ENCODE data around the gene PODNL1.

Gene PODNL1

GRCh38 chr19:13938301-13939064 is at the start of gene PODNL1:
PODNL1 (minus strand) TSS chr19:13938417; CDS start chr19:13938181, 236 bp downstream.
- Histone ChIP-seq H3K4me3 (no peak within 1 kb of the TSS), H3K27ac (no peak within 1 kb of the TSS), H3K4me2 (no peak within 1 kb of the TSS), H3K27me3 (no peaks in the 10 kb centered on the region), H3K9ac (no peak within 1 kb of the TSS), H3K4me1 (peaks cover 8% of the 10 kb centered on the region; the same call in 1 of the 2 replicates), H3K36me3 (no peaks in the 10 kb centered on the region), H3K9me3 (no peaks in the 10 kb centered on the region), H4K20me1 (no peaks in the 10 kb centered on the region)
- TF ChIP-seq Cebpa-rat (IDR thresholded peaks at IDR 0.05), result no peak

- Histone ChIP-seq H3K4me2 (peak overlapping the region; percentile 100), H4K20me1 (no peaks in the 10 kb centered on the region), H3K4me3 (peak overlapping the region; percentile 62), H3K4me1 (peaks cover 93% of the 10 kb centered on the region), H3K27ac (peak overlapping the region; percentile 98), H3K36me3 (peaks cover 22% of the 10 kb centered on the region), H3K9me3 (no peaks in the 10 kb centered on the region), H3K9ac (peak overlapping the region; percentile 83), H3K27me3 (no peaks in the 10 kb centered on the region)
- no peak for TF ChIP-seq Cebpa-rat (IDR thresholded peaks at IDR 0.05)
These were observed 49.1 kb upstream of the PODNL1 start for GRCh38 chr19:13987101-13987890.

- H3K4me3 ChIP-seq, result peak overlapping the region; percentile 62
These were observed 48.2 kb upstream of the PODNL1 start for GRCh38 chr19:13986348-13986904.

DNA sequence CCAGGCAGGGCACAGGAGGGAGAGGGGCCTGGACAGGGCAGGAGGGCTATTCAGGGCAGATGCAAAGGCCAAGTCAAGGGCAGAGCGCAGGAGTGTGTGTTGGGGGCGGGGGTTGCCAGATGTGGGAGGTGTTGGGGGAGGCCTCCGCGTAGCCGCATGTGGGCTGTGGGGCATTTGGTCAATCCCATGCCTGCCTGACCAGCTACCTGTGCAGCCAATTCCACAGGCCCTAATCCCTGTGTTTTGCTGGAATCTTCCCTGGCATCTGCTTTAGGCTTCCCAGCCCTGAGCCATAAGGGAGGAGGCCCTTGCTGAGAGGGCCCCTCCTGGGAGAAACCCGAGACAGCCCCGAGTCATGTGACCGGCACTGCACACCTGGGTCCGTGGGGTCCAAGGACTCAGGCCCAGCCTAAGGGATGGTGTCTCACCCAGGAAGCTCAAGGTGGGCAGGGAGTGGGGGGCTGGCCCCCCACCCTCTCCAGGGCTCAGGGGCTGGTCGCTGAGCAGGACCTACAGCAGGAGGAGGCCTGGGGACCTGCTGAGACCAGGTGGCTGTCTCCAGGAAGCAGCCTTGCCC is 47.6 kb upstream of the PODNL1 start:
- 0 out of 2 replicates have a peak, but pooled peaks cover 3% of the 10 kb centered on the region for H3K27me3 ChIP-seq
- H3K4me3 ChIP-seq, result peak overlapping the region; percentile 21; the same call in 1 of the 2 replicates
- H3K27ac ChIP-seq, result peak overlapping the region; percentile 98
- no peaks in the 10 kb centered on the region for H3K9me3 ChIP-seq
- no peaks in the 10 kb centered on the region for H4K20me1 ChIP-seq
- peaks cover 11% of the 10 kb centered on the region; the same call in 1 of the 2 replicates for H3K36me3 ChIP-seq
- H3K4me2 ChIP-seq, result peak overlapping the region; percentile 100
- no peak for TF ChIP-seq Cebpa-rat (IDR thresholded peaks at IDR 0.05)
- H3K9ac ChIP-seq, result peak overlapping the region; percentile 83
- peaks cover 96% of the 10 kb centered on the region for H3K4me1 ChIP-seq

More at GRCh38 chr19:13986348-13986904, 48.2 kb upstream of the PODNL1 start:
- Histone ChIP-seq H4K20me1 (no peaks in the 10 kb centered on the region), H3K27me3 (no peaks in the 10 kb centered on the region), H3K4me1 (peaks cover 96% of the 10 kb centered on the region), H3K9ac (peak overlapping the region; percentile 83), H3K36me3 (peaks cover 13% of the 10 kb centered on the region; the same call in 1 of the 2 replicates), H3K9me3 (no peaks in the 10 kb centered on the region), H3K4me2 (peak overlapping the region; percentile 100), H3K27ac (peak overlapping the region; percentile 98)
- TF ChIP-seq Cebpa-rat (IDR thresholded peaks at IDR 0.05), result no peak

DNA sequence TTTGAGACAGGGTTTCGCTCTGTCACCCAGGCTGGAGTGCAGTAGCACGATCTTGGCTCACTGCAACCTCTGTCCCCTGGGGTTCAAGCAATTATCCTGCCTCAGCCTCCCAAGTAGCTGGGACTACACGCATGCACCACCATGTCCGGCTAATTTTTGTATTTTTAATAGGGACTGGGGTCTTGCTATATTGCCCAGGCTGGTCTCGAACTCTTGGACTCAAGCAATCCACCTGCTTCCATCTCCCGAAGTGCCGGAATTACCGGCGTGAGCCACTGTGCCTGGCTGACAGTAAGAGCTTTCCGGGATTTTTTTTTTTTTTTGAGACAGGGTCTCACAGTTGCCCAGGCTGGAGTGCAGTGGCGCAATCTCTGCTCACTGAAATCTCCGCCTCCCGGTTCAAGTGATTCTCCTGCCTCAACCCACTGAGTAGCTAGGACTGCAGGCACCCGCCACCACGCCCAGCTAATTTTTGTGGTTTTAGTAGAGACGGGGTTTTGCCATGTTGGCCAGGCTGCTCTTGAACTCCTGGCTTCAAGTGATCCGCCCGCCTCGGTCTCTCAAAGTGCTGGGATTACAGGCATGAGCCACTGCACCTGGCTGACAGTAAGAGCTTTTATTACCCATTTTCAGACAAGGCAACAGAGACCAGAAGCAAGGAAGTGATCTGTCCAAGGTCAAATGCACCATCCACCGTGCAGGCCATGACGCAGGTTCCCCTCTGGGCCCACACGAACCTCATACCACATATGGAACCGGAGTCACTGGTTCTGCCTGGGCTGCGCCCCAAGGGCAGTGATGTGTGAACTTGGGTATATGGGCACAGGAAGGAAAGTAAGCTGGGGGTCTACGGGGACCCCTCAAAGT is 46.9 kb upstream of the PODNL1 start:
- H3K9ac ChIP-seq, result no peak overlapping the region
- H3K36me3 ChIP-seq, result peaks cover 14% of the 10 kb centered on the region; the same call in 1 of the 2 replicates
- H3K27me3 ChIP-seq, result peaks cover 10% of the 10 kb centered on the region
- no peaks in the 10 kb centered on the region for H4K20me1 ChIP-seq
- peak; percentile 90 for TF ChIP-seq Cebpa-rat (IDR thresholded peaks at IDR 0.05)
- peak overlapping the region; percentile 100 for H3K4me2 ChIP-seq
- no peaks in the 10 kb centered on the region for H3K9me3 ChIP-seq
- peak overlapping the region; percentile 98 for H3K27ac ChIP-seq
- H3K4me1 ChIP-seq, result peaks cover 99% of the 10 kb centered on the region
- peak overlapping the region; percentile 21; the same call in 1 of the 2 replicates for H3K4me3 ChIP-seq

- peaks cover 99% of the 10 kb centered on the region for H3K4me1 ChIP-seq
- peak overlapping the region; percentile 98; the same call in 1 of the 2 replicates for H3K27ac ChIP-seq
- H3K9ac ChIP-seq, result no peak overlapping the region
- H3K9me3 ChIP-seq, result no peaks in the 10 kb centered on the region
- peak overlapping the region; percentile 100 for H3K4me2 ChIP-seq
- peaks cover 16% of the 10 kb centered on the region; the same call in 1 of the 2 replicates for H3K36me3 ChIP-seq
- no peaks in the 10 kb centered on the region for H4K20me1 ChIP-seq
- peaks cover 20% of the 10 kb centered on the region for H3K27me3 ChIP-seq
- H3K4me3 ChIP-seq, result no peak overlapping the region
- no peak for TF ChIP-seq Cebpa-rat (IDR thresholded peaks at IDR 0.05)
These were observed 46.0 kb upstream of the PODNL1 start for GRCh38 chr19:13984186-13984585.

- Histone ChIP-seq H3K4me2 (peak overlapping the region; percentile 87), H3K4me1 (peaks cover 97% of the 10 kb centered on the region), H3K27ac (peak overlapping the region; percentile 55; the same call in 1 of the 2 replicates), H3K36me3 (peaks cover 16% of the 10 kb centered on the region; the same call in 1 of the 2 replicates), H3K27me3 (peaks cover 26% of the 10 kb centered on the region), H3K4me3 (no peak overlapping the region), H3K9ac (no peak overlapping the region), H3K9me3 (no peaks in the 10 kb centered on the region), H4K20me1 (no peaks in the 10 kb centered on the region)
- no peak for TF ChIP-seq Cebpa-rat (IDR thresholded peaks at IDR 0.05)
These were observed 45.1 kb upstream of the PODNL1 start for GRCh38 chr19:13983213-13983889.

DNA sequence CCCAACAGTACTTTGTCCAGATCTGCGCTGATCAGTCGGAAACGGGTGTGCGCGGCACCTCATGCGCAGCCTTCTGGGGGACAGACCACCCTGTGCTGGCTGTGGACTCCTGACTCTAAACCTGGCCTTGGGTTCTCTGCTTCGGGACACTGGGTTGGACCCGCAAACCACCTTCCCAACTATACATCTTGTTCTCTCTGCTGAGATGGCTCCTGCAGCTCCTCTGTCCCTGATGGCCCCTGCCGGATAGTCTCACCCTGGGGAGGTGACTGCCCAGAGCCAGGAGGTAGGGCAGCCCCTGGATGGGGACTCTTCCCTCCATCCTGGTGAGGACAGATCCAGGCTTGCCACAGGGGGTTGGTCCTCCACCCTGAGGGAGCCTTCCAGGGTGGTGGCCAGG is 44.6 kb upstream of the PODNL1 start:
- Histone ChIP-seq H3K27me3 (peaks cover 30% of the 10 kb centered on the region), H3K4me3 (no peak overlapping the region), H3K4me2 (peak overlapping the region; percentile 87), H3K36me3 (peaks cover 16% of the 10 kb centered on the region; the same call in 1 of the 2 replicates), H3K4me1 (peaks cover 97% of the 10 kb centered on the region), H3K9me3 (no peaks in the 10 kb centered on the region), H3K27ac (no peak overlapping the region), H4K20me1 (no peaks in the 10 kb centered on the region), H3K9ac (no peak overlapping the region)
- no peak for TF ChIP-seq Cebpa-rat (IDR thresholded peaks at IDR 0.05)
